NCI-H510A (cell line): ENCODE measurements around the gene TPK1.
"Not testable (repeated sequence)": the region's sequence is repeated elsewhere in the genome, so short reads cannot be mapped to it uniquely, and the experiment has no call there.

Experiments
- DNase-seq: peaks from one replicate; lab custom pipeline; 2025; lab: John Stamatoyannopoulos, UW

TPK1 gene

GRCh38 chr7:144629598-144629997, 206.3 kb downstream of the TPK1 start:
- DNase-seq, result no peak

DNA sequence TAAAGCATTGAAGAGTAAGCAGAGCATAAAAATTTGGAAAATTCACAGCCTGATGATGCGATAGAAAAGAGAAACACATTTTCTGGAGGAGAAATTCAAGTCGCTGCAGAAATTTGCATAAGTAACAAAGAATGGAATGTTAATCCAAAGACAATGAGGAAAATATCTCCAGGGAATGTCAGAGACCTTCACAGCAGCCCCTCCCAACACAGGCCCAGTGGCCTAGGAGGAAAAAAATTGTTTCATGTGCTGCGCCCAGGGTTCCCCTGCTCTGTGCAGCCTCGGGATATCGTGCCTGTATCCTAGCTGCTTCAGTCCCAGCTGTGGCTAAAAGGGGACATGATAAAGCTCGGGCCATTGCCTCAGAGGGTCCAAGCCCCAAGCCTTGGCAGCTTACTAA, 206.8 kb downstream of the TPK1 start:
- DNase-seq, result no peak

- no peak for DNase-seq
Observed at GRCh38 chr7:144628176-144628575, 207.7 kb downstream of the TPK1 start.

DNA sequence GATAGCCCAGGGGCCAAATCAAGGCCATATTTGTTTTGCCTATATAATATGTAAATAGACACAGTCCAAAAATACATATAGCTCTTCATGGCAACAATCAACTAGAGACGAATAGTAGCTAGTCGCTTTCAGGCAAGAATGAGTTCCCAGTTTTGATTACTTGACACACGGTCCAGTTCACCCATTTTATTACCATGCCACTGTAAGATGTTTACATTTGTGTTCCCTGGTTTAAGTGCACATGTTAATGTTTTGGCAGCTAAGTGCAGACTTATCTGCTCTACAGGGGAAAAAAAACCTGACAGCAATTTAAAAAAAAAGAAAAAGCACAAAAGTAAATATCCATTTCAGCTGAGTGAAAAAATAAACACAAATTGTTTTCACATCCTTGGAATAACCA, 213.1 kb downstream of the TPK1 start:
- DNase-seq, result no peak

- DNase-seq, result no peak
Observed at GRCh38 chr7:144606261-144606660, 229.6 kb downstream of the TPK1 start.

DNA sequence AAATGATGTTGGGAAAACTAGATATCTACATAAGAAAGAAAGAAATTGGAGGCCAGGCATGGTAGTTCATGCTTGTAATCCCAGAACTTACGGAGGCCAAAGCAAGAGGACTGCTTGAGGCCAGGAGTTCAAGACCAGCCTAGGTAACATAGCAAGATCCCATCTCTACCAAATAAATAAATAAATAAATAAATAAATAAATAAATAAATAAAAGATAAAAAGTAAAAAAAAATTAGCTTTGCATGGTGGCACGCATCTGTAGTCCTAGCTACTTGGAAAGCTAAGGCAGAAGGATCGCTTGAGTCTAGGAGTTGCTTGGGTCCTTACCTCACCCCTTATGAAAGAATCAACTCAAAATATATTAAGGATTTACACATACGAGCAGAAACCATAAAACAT, 238.9 kb downstream of the TPK1 start:
- DNase-seq, result no peak

DNA sequence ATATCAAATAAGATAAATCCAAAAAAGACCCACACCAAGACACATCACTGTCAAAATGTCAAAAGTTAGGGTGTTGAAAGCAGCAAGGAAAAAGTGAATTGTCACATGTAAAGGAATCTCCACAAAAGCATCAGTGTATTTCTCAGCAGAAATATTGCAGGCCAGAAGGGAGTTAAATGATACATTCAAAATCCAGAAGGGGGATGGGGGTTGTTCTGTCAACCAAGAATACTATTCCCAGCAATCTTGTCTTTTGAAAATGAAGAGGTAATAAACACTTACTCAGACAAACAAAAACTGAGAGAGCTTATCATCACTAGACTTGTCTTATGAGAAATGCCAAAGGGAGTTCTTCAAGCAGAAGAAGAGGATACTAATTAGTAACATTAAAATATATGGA, 241.3 kb downstream of the TPK1 start:
- DNase-seq, result no peak

GRCh38 chr7:144588559-144589051, 247.2 kb downstream of the TPK1 start:
- no peak for DNase-seq

GRCh38 chr7:144587701-144588100, 248.2 kb downstream of the TPK1 start:
- no peak for DNase-seq

- DNase-seq, result no peak
Observed at GRCh38 chr7:144584726-144585125, 251.1 kb downstream of the TPK1 start.

GRCh38 chr7:144579687-144580086, 256.2 kb downstream of the TPK1 start:
- DNase-seq, result no peak

DNA sequence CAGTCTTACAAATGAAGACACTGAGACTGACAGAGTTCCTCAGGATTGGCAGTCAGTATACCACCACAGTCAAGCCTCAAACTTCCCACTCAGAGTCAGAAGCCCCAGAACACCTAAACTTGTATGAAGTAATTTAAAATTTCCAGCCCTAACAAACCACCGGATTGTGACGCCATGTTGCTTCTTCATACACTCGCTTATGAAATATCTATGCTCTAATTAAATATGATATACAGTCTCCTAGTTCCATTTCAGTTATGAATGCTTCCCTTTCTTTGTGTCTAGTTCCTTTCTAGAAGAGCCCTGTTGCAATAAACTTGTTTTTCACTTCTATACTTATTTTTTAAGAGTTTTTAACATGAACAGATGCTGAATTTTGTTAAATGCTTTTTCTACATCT, 260.4 kb downstream of the TPK1 start:
- DNase-seq, result no peak

- not testable (repeated sequence) for DNase-seq
Observed at GRCh38 chr7:144574753-144575152, 261.1 kb downstream of the TPK1 start.

DNA sequence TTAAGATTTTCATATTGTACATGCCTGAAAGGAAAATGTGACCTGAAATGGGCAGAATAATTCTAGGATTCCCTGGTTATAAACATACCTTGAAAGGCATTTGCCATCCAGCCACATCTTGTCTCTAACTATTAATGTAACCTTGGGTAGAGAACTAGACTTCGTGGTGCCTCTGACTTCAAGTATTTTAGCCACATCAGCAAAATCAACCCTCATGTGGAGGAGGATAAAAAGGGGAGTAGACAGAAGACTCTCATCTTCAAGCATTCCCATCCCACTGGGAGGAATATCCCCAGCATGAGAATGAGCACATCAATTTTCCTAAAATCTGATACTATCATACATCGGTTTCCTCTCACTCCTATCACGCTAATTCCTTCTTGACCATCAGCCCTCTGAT, 267.6 kb downstream of the TPK1 start:
- no peak for DNase-seq

- no peak for DNase-seq
Observed at GRCh38 chr7:144565586-144565985, 270.3 kb downstream of the TPK1 start.

DNA sequence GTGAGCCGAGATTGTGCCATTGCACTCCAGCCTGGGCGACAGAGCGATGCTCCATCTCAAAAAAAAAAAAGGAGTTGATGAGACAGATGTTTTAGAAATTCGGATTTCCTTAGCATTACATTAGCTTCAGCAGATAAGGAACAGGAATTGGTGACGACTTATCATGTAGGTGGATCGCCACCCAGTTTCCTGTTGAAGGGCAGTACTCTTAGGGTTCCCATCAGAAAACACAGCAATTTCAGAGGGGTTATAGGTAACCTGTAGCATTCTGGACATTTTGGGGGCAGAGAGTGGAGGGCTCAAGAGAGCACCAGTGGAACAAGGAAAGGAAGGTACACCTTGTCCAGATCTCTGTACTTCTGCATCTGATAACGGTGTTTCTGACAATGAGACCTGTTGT, 286.0 kb downstream of the TPK1 start:
- DNase-seq, result no peak

DNA sequence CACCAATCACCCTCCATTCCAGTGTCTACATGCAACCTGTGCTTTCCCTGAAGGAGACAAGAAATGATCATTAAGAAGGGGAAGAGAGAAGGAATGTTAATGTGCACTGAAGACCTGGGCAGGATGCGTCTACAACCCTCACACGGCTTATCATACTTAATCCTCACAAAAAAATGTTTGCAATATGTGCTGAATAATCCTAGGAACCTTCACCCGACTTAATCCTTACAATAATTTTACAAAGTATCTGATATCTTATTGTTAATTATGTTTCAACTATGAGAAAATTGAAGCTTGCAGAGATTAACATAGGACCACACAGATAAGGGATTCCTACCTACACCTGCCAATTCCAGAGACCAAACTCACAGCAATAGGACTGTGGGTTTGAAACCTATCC, 287.3 kb downstream of the TPK1 start:
- no peak for DNase-seq

GRCh38 chr7:144547888-144548287, 288.0 kb downstream of the TPK1 start:
- DNase-seq, result no peak

DNA sequence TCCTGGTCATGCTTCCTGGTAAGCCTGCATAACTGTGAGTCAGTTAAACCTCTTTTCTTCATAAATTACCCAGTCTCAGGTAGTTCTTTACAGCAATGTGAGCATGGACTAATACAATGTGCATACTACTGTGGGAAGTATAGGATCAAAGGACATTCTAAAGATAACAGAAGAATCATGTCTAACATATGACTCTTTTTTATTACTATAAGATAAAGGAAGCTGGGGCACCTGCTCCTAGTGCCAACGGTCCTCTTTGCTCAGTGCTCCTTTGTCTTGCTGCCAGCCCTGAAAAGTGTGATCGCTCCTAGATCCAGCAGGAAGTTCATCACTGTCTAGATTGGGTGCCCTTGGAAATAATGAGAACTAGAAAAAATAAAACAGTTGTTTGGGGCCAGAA, 289.1 kb downstream of the TPK1 start:
- no peak for DNase-seq

- no peak for DNase-seq
Observed at GRCh38 chr7:144545330-144545729, 290.5 kb downstream of the TPK1 start.

- no peak for DNase-seq
Observed at GRCh38 chr7:144534655-144535395, 301.0 kb downstream of the TPK1 start.

GRCh38 chr7:144534196-144534595, 301.7 kb downstream of the TPK1 start:
- no peak for DNase-seq

- no peak for DNase-seq
Observed at GRCh38 chr7:144531181-144531580, 304.7 kb downstream of the TPK1 start.

DNA sequence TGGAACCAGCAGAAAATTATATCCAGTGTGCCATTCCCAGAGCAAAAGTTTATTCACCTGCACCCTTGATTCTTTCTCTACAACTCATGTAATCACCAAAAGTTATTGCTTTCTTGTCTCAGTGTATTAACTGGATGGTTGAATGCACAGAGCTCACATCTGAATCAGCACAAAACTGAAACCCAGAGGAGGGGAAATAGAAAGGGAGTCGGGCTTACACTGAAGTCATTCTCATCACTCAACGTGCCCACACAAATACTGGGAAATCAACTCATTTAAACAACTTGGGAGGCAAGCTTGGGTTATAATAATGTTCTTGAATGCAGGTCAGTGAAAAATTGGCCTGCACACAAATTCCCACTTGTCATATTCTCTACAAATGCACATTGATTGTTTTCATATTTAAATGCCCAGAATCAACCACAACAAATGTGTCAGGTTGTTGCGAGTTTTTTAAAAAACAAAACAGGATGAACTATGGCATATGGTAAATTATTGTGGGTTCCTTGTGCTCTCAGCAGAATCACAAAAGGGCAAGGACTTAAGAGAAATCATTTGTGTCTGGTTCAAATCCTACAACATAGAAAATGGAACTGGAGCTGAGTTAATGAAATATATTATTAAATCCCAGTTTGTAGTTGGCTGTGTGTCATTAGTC, 306.5 kb downstream of the TPK1 start:
- no peak for DNase-seq
